HEK293 (cell line): ENCODE data around the gene MPPE1.
A peak's percentile ranks its signal among the peaks of the same experiment; 100 is the strongest.

Experiments
- FEZF1 ChIP-seq: fragments of 450-650 bp; formaldehyde crosslinking; IDR thresholded peaks from 2 replicates; pipeline ENCODE4 v1.5.1; 2016; ENCODE audit warnings: missing biosample characterization, missing genetic modification characterization
- GFI1B ChIP-seq: fragments of 450-650 bp; formaldehyde crosslinking; IDR thresholded peaks from 2 replicates; pipeline ENCODE4 v1.5.1; 2016; ENCODE audit warnings: missing biosample characterization, missing genetic modification characterization
- GLIS1 ChIP-seq: fragments of 450-650 bp; formaldehyde crosslinking; IDR thresholded peaks from 2 replicates; pipeline ENCODE4 v1.5.1; 2016; ENCODE audit warnings: missing biosample characterization, missing genetic modification characterization
- OSR2 ChIP-seq: fragments of 450-650 bp; formaldehyde crosslinking; IDR thresholded peaks from 2 replicates; pipeline ENCODE4 v1.5.1; 2016; ENCODE audit warnings: missing biosample characterization, missing genetic modification characterization
- SCRT2 ChIP-seq: fragments of 450-650 bp; formaldehyde crosslinking; IDR thresholded peaks from 2 replicates; pipeline ENCODE4 v1.5.1; 2016; ENCODE audit warnings: missing biosample characterization, missing genetic modification characterization
- ZBTB20 ChIP-seq: fragments of 450-650 bp; formaldehyde crosslinking; IDR thresholded peaks from 2 replicates; pipeline ENCODE4 v1.5.1; 2016; ENCODE audit warnings: missing biosample characterization, missing genetic modification characterization
- ZBTB21 ChIP-seq: fragments of 450-650 bp; formaldehyde crosslinking; IDR thresholded peaks from 2 replicates; pipeline ENCODE4 v1.5.1; 2017; ENCODE audit warnings: missing biosample characterization, missing genetic modification characterization
- ZNF133 ChIP-seq: fragments of 450-650 bp; formaldehyde crosslinking; IDR thresholded peaks from 2 replicates; pipeline ENCODE4 v1.5.1; 2016; ENCODE audit warnings: missing biosample characterization, missing genetic modification characterization
- ZNF175 ChIP-seq: fragments of 450-650 bp; formaldehyde crosslinking; IDR thresholded peaks from 2 replicates; pipeline ENCODE4 v1.5.1; 2016; ENCODE audit warnings: missing biosample characterization, missing genetic modification characterization
- ZNF223 ChIP-seq: fragments of 450-650 bp; formaldehyde crosslinking; IDR thresholded peaks from 2 replicates; pipeline ENCODE4 v1.5.1; 2016; ENCODE audit warnings: missing biosample characterization, missing genetic modification characterization
- ZNF24 ChIP-seq: fragments of 450-650 bp; formaldehyde crosslinking; IDR thresholded peaks from 2 replicates; pipeline ENCODE4 v1.5.1; 2016; ENCODE audit warnings: missing biosample characterization, missing genetic modification characterization
- ZNF292 ChIP-seq: fragments of 450-650 bp; formaldehyde crosslinking; IDR thresholded peaks from 2 replicates; pipeline ENCODE4 v1.5.1; 2016; ENCODE audit warnings: low read depth, missing biosample characterization, missing genetic modification characterization, borderline replicate concordance
- ZNF501 ChIP-seq: fragments of 450-650 bp; formaldehyde crosslinking; IDR thresholded peaks from 2 replicates; pipeline ENCODE4 v1.5.1; 2016; ENCODE audit warnings: missing biosample characterization, missing genetic modification characterization
- ZNF510 ChIP-seq: fragments of 450-650 bp; formaldehyde crosslinking; IDR thresholded peaks from 2 replicates; pipeline ENCODE4 v1.5.1; 2018; ENCODE audit warnings: mild to moderate bottlenecking, missing genetic modification characterization, missing biosample characterization; ENCODE audit not compliant: insufficient replicate concordance
- ZNF560 ChIP-seq: fragments of 450-650 bp; formaldehyde crosslinking; IDR thresholded peaks from 2 replicates; pipeline ENCODE4 v1.5.1; 2017; ENCODE audit warnings: missing biosample characterization, missing genetic modification characterization, borderline replicate concordance
- ZNF600 ChIP-seq: fragments of 450-650 bp; formaldehyde crosslinking; IDR thresholded peaks from 2 replicates; pipeline ENCODE4 v1.5.1; 2016; ENCODE audit warnings: missing biosample characterization, missing genetic modification characterization
- ZNF658 ChIP-seq: fragments of 450-650 bp; formaldehyde crosslinking; IDR thresholded peaks from 2 replicates; pipeline ENCODE4; 2016; ENCODE audit warnings: missing biosample characterization, missing genetic modification characterization
- ZNF701 ChIP-seq: fragments of 450-650 bp; formaldehyde crosslinking; IDR thresholded peaks from 2 replicates; pipeline ENCODE4 v1.5.1; 2016; ENCODE audit warnings: missing biosample characterization, missing genetic modification characterization
- ZNF76 ChIP-seq: fragments of 450-650 bp; formaldehyde crosslinking; IDR thresholded peaks from 2 replicates; pipeline ENCODE4; 2016; ENCODE audit warnings: low read depth, missing biosample characterization, missing genetic modification characterization, borderline replicate concordance
- ZSCAN30 ChIP-seq: fragments of 450-650 bp; IDR thresholded peaks from 2 replicates; pipeline ENCODE4 v1.5.1; 2018; ENCODE audit warnings: missing biosample characterization, mild to moderate bottlenecking, missing genetic modification characterization, moderate library complexity
- TF ChIP-seq, protein P1 (sequence below): fragments of 450-650 bp; formaldehyde crosslinking; IDR thresholded peaks from 2 replicates; pipeline ENCODE4 v1.5.1; 2016; ENCODE audit warnings: missing biosample characterization, missing genetic modification characterization
- TF ChIP-seq, protein P2 (sequence below): fragments of 450-650 bp; formaldehyde crosslinking; IDR thresholded peaks from 2 replicates; pipeline ENCODE4 v1.5.1; 2017; ENCODE audit warnings: missing biosample characterization, missing genetic modification characterization
- TF ChIP-seq, protein P3 (sequence below): fragments of 450-650 bp; formaldehyde crosslinking; IDR thresholded peaks from 2 replicates; pipeline ENCODE4 v1.5.1; 2016; ENCODE audit warnings: missing biosample characterization, missing genetic modification characterization
- TF ChIP-seq, protein P4 (sequence below): fragments of 450-650 bp; formaldehyde crosslinking; IDR thresholded peaks from 2 replicates; pipeline ENCODE4 v1.5.1; 2017; ENCODE audit warnings: missing biosample characterization, missing genetic modification characterization
- TF ChIP-seq, protein P5 (sequence below): sonication (generic); formaldehyde crosslinking; IDR thresholded peaks from 2 replicates; pipeline ENCODE4 v1.8.1; 2022; ENCODE audit warnings: mild to moderate bottlenecking, moderate library complexity, missing genetic modification reagents
- TF ChIP-seq, protein P6 (sequence below): fragments of 450-650 bp; formaldehyde crosslinking; IDR thresholded peaks from 2 replicates; pipeline ENCODE4 v1.5.1; 2016; ENCODE audit warnings: missing biosample characterization, missing genetic modification characterization

The MPPE1 gene

DNA sequence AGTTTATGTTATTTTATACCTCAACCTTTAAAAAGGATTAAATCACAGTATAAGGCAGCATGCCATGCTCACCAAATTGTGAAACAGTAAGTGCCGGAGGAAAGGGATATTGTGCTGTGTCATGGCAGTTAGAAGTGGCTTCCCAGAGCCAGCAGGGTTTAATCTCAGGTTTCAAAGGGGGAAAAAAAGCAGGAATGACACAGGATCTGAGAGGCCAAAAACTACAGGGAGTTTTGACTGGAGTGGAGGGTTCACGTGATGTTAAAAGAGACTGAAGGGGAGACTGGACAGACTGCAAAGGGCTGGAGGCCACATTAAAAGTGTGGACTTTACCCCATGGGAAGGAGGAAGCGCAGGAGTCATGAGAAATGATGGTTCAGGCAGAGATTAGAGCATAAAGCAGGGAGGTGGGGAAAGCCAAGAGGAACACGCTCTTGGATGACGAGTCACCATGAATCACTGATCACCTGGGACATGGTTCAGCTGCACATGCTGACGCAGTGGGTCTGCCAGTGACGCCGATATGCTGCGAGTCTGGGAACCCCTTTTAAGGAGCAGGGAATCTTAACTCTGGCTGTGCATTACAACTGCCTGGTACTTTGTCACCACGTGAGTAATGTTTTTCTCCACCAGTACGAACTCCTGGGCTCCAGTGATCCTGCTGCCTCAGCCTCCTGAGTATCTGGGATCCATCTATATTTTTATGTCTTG lies 50.8 kb downstream of the MPPE1 start (continued):
- TF ChIP-seq, protein P1, sequence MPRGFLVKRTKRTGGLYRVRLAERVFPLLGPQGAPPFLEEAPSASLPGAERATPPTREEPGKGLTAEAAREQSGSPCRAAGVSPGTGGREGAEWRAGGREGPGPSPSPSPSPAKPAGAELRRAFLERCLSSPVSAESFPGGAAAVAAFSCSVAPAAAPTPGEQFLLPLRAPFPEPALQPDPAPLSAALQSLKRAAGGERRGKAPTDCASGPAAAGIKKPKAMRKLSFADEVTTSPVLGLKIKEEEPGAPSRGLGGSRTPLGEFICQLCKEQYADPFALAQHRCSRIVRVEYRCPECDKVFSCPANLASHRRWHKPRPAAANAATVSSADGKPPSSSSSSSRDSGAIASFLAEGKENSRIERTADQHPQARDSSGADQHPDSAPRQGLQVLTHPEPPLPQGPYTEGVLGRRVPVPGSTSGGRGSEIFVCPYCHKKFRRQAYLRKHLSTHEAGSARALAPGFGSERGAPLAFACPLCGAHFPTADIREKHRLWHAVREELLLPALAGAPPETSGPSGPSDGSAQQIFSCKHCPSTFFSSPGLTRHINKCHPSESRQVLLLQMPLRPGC (tag by site-specific recombination), result peak; percentile 77
- TF ChIP-seq ZNF292 (tag by site-specific recombination), result no peak
- 0 out of 2 replicates have a peak, but pooled peaks have one; percentile 31 for TF ChIP-seq ZSCAN30 (tag by site-specific recombination)
- peak; percentile 91 for TF ChIP-seq ZNF223 (tag by site-specific recombination)
- TF ChIP-seq ZNF24 (tag by site-specific recombination), result peak; percentile 81; the same call in 1 of the 2 replicates
- TF ChIP-seq GFI1B (tag by site-specific recombination), result peak; percentile 81
- TF ChIP-seq ZNF510 (tag by site-specific recombination), result no peak
- peak; percentile 83 for TF ChIP-seq FEZF1 (tag by site-specific recombination)
- TF ChIP-seq, protein P2, sequence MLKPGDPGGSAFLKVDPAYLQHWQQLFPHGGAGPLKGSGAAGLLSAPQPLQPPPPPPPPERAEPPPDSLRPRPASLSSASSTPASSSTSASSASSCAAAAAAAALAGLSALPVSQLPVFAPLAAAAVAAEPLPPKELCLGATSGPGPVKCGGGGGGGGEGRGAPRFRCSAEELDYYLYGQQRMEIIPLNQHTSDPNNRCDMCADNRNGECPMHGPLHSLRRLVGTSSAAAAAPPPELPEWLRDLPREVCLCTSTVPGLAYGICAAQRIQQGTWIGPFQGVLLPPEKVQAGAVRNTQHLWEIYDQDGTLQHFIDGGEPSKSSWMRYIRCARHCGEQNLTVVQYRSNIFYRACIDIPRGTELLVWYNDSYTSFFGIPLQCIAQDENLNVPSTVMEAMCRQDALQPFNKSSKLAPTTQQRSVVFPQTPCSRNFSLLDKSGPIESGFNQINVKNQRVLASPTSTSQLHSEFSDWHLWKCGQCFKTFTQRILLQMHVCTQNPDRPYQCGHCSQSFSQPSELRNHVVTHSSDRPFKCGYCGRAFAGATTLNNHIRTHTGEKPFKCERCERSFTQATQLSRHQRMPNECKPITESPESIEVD (tag by site-specific recombination), result peak; percentile 57; the same call in 1 of the 2 replicates
- peak; percentile 90 for TF ChIP-seq ZNF501 (tag by site-specific recombination)
- TF ChIP-seq, protein P3, sequence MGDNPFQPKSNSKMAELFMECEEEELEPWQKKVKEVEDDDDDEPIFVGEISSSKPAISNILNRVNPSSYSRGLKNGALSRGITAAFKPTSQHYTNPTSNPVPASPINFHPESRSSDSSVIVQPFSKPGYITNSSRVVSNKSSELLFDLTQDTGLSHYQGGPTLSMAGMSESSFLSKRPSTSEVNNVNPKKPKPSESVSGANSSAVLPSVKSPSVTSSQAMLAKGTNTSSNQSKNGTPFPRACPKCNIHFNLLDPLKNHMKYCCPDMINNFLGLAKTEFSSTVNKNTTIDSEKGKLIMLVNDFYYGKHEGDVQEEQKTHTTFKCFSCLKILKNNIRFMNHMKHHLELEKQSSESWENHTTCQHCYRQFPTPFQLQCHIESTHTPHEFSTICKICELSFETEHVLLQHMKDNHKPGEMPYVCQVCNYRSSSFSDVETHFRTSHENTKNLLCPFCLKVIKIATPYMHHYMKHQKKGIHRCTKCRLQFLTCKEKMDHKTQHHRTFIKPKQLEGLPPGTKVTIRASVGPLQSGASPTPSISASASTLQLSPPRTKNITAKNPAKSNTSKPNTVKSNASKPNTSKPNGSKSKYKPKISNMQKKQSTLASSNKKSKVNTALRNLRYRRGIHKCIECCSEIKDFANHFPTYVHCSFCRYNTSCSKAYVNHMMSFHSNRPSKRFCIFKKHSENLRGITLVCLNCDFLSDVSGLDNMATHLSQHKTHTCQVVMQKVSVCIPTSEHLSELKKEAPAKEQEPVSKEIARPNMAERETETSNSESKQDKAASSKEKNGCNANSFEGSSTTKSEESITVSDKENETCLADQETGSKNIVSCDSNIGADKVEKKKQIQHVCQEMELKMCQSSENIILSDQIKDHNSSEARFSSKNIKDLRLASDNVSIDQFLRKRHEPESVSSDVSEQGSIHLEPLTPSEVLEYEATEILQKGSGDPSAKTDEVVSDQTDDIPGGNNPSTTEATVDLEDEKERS, result peak; percentile 55
- TF ChIP-seq, protein P4, sequence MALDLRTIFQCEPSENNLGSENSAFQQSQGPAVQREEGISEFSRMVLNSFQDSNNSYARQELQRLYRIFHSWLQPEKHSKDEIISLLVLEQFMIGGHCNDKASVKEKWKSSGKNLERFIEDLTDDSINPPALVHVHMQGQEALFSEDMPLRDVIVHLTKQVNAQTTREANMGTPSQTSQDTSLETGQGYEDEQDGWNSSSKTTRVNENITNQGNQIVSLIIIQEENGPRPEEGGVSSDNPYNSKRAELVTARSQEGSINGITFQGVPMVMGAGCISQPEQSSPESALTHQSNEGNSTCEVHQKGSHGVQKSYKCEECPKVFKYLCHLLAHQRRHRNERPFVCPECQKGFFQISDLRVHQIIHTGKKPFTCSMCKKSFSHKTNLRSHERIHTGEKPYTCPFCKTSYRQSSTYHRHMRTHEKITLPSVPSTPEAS (tag by site-specific recombination), result no peak; the same call in 1 of the 2 replicates
- TF ChIP-seq ZNF658, result no peak
- TF ChIP-seq ZNF175 (tag by site-specific recombination), result no peak
- TF ChIP-seq ZNF133, result peak; percentile 35; the same call in 1 of the 2 replicates
- TF ChIP-seq SCRT2 (tag by site-specific recombination), result no peak
- TF ChIP-seq ZNF76 (tag by site-specific recombination), result peak; percentile 56; the same call in 1 of the 2 replicates
- TF ChIP-seq ZBTB20 (tag by site-specific recombination), result peak; percentile 79
- TF ChIP-seq, protein P5, sequence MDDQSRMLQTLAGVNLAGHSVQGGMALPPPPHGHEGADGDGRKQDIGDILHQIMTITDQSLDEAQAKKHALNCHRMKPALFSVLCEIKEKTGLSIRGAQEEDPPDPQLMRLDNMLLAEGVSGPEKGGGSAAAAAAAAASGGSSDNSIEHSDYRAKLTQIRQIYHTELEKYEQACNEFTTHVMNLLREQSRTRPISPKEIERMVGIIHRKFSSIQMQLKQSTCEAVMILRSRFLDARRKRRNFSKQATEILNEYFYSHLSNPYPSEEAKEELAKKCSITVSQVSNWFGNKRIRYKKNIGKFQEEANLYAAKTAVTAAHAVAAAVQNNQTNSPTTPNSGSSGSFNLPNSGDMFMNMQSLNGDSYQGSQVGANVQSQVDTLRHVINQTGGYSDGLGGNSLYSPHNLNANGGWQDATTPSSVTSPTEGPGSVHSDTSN (CRISPR knock-in tag), result no peak
- peak; percentile 93 for TF ChIP-seq ZNF600 (tag by site-specific recombination)
- TF ChIP-seq, protein P6, sequence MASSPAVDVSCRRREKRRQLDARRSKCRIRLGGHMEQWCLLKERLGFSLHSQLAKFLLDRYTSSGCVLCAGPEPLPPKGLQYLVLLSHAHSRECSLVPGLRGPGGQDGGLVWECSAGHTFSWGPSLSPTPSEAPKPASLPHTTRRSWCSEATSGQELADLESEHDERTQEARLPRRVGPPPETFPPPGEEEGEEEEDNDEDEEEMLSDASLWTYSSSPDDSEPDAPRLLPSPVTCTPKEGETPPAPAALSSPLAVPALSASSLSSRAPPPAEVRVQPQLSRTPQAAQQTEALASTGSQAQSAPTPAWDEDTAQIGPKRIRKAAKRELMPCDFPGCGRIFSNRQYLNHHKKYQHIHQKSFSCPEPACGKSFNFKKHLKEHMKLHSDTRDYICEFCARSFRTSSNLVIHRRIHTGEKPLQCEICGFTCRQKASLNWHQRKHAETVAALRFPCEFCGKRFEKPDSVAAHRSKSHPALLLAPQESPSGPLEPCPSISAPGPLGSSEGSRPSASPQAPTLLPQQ, result peak; percentile 97
- no peak for TF ChIP-seq ZNF560 (tag by site-specific recombination)
- TF ChIP-seq OSR2, result peak; percentile 31; the same call in 1 of the 2 replicates
- peak; percentile 98 for TF ChIP-seq ZBTB21 (tag by site-specific recombination)
- no peak for TF ChIP-seq ZNF701 (tag by site-specific recombination)
- peak; percentile 100 for TF ChIP-seq GLIS1 (tag by site-specific recombination)
